ENCODE results near the gene NQO1. TPM values are rescaled to one million over a fixed set of nuclear protein-coding genes. Genes with fewer than 3 reads are reported as not detected.
"Not testable (repeated sequence)": the region's sequence is repeated elsewhere in the genome, so short reads cannot be mapped to it uniquely, and the experiment has no call there.

The NQO1 gene
- 22.8 and 28.2 TPM in 2 replicates for total RNA-seq

GRCh38 chr16:69726313-69727060, at the start of gene NQO1:
Gene NQO1 (minus strand): TSS chr16:69726560. CDS start chr16:69726439, 121 bp downstream.
- intact Hi-C loops (cut with micrococcal nuclease): loop anchor here (1.0 to 2.0 kb wide), 6 partner anchors 17 to 340 kb away; partner anchors contain the start of genes CYB5B, NFAT5, NOB1 and TERF2

DNA sequence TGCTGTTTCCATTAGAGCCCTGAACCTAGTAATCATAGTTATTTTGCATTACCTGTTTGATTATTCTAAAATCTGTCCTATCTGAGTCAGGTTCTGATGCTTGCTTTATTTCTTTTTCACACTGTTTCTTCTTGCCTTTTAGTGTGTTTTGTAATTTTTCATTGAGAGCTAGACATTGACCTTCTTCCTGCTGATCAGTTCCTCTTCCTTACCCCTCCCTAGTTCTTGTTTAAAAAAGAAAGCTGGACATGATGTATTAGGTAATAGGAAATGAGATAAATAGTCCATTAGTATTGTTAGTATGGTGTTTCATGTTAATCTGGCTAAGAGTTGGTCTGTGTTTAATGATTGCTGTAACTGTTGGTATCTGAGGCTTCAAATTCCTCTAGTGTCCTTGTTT, 49.2 kb upstream of the NQO1 start:
- intact Hi-C loops (cut with micrococcal nuclease): no loop called here

DNA sequence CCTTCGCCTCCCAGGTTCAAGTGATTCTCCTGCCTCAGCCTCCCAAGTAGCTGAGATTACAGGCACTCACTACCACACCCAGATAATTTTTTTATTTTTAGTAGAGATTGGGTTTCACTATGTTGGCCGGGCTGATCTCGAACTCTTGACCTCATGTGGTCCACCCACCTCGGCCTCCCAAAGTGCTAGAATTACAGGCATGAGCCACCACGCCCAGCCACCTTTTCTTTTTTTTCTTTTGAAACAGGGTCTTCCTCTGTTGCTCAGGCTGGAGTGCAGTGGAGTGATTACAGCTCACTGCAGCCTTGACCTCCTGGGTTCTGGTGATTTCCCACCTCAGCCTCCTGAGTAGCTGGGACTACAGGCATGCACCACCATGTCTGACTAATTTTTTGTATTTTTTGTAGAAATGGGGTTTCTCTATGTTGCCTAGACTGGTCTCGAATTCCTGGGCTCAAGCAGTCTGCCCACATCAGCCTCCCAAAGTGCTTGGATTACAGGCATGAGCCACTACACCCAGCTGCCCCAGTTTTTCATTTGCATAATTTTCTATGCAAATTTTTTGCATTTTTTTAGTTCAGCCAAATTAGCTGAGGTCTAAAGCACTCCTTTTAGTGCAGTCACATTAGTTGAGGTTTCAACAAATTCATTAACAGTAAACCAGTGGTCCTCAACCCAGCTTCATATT, 47.0 kb upstream of the NQO1 start:
- intact Hi-C loops (cut with micrococcal nuclease): no loop called here

DNA sequence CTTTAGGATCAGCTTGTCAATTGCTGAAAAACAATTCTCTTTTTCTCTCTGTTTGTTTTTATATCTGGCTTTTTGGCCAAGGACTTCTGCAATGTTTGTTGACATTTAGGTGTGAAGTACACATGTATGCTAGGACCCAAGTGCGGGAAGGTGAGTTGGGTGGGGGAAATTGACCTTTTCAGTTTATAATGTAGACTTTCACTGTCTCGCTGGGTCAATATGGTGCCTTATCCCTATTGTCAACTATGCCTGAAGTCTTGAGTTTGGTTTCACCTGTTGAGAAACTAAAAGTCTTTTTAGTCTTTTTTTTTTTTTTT, 45.2 kb upstream of the NQO1 start:
- intact Hi-C loops (cut with micrococcal nuclease): no loop called here

- intact Hi-C loops (cut with micrococcal nuclease): no loop called here
These were observed 43.0 kb upstream of the NQO1 start for GRCh38 chr16:69769404-69769803.

DNA sequence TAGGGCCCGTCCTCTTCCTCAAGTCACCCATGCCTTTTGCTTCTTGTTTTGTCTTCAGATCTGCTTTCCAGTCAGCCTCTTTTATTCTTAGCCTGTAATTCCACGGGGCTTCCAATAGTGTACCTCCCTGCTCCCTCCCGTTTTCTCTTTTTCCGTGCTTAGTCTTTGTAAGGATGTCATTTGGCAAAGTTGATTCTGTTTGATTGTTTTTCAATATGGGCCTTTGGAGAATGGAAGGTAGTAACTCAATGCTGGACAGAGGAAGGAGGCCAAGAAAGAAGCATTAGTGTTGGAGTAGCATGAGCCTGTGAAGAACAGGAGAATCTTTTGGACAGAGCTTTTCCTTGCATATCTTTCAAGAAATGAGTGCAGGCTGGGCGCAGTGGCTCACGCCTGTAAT, 42.3 kb upstream of the NQO1 start:
- intact Hi-C loops (cut with micrococcal nuclease): no loop called here

DNA sequence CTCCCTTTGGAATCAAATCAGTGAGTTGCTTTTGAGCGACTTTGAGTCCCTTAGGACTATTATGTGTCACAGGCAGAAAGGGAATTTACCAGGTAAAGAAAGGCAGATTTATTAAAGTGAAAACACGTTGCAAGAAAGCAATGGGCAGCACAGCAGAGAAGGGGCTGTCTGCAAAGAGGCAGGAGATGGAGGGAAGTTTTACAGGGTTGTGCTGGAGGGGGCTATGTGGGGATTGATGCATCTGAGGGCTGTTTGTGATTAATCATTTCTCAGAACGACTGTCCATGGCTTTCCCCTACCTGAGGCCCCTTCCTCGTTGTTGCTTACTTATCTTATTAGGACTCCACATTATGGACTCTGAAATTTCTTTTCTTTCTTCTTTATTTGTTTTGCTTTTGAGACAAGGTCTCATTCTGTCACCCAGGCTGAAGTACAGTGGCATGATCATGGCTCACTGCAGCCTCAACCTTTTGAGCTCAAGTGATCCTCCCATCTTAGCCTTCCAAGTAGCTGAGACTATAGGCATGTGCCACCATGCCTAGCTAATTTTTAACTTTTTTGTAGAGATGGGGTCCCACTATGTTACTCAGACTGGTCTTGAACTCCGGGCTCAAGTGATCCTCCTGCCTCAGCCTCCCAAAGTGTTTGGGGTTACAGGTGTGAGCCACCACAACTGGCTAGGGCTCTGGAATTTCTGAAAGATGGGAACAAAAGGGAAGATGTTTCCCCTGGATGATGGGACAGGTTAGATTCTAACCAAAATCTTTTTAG, 41.3 kb upstream of the NQO1 start:
- intact Hi-C loops (cut with micrococcal nuclease): no loop called here

DNA sequence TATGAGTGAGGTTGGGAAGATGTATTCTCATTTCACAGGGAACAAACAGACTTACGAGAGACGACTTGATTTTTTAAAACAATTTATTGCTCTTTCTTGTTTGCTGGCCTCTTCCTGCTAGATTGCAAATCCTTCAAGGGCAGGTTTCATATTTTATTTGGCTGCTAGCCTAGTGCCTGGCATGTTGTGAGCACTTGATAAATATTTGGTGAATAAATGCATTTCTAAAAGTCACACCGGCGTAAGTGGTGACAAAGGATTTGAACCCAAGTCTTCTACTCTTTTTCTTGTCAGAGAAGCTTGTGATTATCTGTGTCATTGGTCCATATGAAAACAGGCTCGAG, 37.2 kb upstream of the NQO1 start:
- intact Hi-C loops (cut with micrococcal nuclease): loop anchor here (1.0 to 5.0 kb wide), 4 partner anchors 425 to 760 kb away; partner anchors contain the start of genes CHTF8, COG4, COG8 and NIP7

DNA sequence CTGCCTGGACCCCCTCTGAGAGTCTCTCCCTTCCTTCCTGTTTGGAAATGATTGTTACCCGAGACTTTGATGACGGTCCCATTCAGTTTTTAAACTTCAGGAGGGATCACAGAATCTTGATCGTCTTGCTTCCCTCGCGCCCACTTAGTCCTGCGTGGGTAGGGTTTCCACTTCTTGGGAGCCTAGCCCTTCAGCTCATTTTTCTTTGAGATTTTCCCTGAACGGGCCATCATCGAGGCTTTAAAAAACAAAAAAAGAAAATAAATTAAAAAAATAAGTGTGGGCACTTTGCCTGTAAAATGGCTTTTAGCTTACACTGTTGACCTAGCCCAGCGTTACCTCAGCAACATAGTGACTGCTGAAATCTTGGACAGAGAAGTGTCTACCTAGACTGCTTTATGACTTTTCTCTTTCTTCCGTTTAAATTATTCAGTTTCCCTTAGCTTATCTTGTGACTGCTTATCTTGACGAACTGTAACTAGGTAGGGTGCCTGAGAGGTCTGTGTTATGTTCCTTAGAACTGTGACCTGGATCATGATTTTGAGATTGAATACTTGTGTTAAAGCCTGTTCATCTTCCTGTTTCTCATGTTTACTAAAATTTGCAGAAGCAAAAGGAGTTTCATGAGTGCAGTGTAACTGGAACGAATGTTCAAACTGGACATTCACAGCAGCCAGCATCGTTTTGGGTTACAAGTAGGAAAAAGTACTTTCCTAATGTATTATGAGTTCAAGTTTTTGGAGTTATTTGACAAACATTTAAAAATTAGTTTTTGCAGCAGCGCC, 36.6 kb upstream of the NQO1 start:
- intact Hi-C loops (cut with micrococcal nuclease): loop anchor here (1.0 to 5.0 kb wide), 7 partner anchors 9 to 760 kb away; partner anchors contain the start of genes CHTF8, COG4, COG8 and NIP7

- intact Hi-C loops (cut with micrococcal nuclease): loop anchor here (1.0 to 5.0 kb wide), 6 partner anchors 8 to 629 kb away; partner anchors contain the start of genes CHTF8, COG8, NIP7 and NOB1
These were observed 35.8 kb upstream of the NQO1 start, which contains the start of gene WWP2 for GRCh38 chr16:69761983-69762813. Gene WWP2 (plus strand): TSS chr16:69762332. CDS start chr16:69787011, 24,679 bp downstream.

- intact Hi-C loops (cut with micrococcal nuclease): not testable (repeated sequence)
These were observed 31.0 kb upstream of the NQO1 start for GRCh38 chr16:69757375-69757774.

GRCh38 chr16:69756705-69757104, 30.3 kb upstream of the NQO1 start:
- intact Hi-C loops (cut with micrococcal nuclease): no loop called here

DNA sequence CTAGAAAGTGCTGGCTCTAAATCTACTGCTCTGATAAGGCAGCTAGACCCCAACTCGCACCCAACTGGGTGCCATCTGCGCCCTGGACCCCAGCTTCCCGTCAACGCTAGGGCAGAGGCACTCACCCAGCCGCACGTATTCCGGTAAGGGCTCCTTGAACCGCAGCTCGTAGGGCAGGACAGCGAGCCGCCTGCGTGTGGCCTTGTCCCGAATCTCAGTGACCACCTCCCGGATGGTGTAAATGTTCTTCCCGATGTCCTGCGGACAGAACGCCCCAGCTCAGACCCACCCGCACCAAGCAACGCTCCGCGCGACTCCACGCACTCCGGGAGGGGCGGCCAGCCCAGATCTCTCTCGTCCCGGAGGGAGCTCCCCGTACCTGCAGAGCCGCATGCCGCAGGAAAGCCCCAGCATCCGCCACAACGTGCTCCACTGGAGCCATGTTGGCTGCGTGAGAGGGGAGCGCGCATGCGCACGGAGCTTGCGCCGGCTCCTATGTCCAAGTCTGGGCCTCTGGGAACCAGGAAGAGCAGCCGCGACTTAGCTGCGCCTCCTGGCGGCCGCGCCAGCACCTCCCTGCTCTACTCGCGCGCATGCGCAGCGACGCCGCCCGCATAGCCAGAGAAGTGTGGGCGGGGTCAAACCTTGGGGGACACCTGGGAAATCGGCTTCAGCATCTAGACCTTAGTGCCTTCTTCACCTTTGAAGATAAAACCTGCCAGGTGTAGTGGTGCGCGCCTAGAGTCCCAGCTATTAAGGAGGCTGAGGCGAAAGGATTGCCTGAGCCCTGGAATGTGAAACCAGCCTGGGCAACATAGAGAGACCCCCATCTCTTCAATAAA, 28.3 kb upstream of the NQO1 start, which contains the start of gene NOB1:
NOB1 (minus strand) TSS at position 458 of the 842 bp plus-strand sequence; CDS start at position 442, 16 bp downstream.
- intact Hi-C loops (cut with micrococcal nuclease): loop anchor here (1.0 to 2.0 kb wide), 10 partner anchors 8 to 443 kb away; partner anchors contain the start of genes COG8, CYB5B, NFAT5 and NIP7

GRCh38 chr16:69754143-69754468, 27.7 kb upstream of the NQO1 start:
- intact Hi-C loops (cut with micrococcal nuclease): loop anchor here (1.0 to 2.0 kb wide), 10 partner anchors 8 to 443 kb away; partner anchors contain the start of genes COG8, CYB5B, NFAT5 and NIP7

- intact Hi-C loops (cut with micrococcal nuclease): no loop called here
These were observed 22.5 kb upstream of the NQO1 start for GRCh38 chr16:69748694-69749345.

- intact Hi-C loops (cut with micrococcal nuclease): no loop called here
These were observed 20.8 kb upstream of the NQO1 start for GRCh38 chr16:69747115-69747514.

GRCh38 chr16:69745959-69746358, 19.6 kb upstream of the NQO1 start:
- intact Hi-C loops (cut with micrococcal nuclease): no loop called here

GRCh38 chr16:69745232-69745612, 18.9 kb upstream of the NQO1 start:
- intact Hi-C loops (cut with micrococcal nuclease): no loop called here

Measured in T-helper 1 cell treated with Interleukin-12 subunit alpha and Interleukin-12 subunit beta and Interleukin-4 antibody, amounts not matched to agents 30 ng/mL and 1 ng/mL, for 36 hours (primary cell).